Measurements from ENCODE around the gene SPINK2. TPM values are rescaled to one million over a fixed set of nuclear protein-coding genes. Genes with fewer than 3 reads are reported as not detected.

SPINK2 gene
- polyA plus RNA-seq, 5 donors, result 0.31 to 0.65 (median 0.45) TPM; not detected in 2

- no peak for DNase-seq
These were observed 18.0 kb downstream of the SPINK2 start for GRCh38 chr4:56803471-56803870.

GRCh38 chr4:56799824-56800756, 21.4 kb downstream of the SPINK2 start:
- peak; percentile 83 to 90 for DNase-seq

DNA sequence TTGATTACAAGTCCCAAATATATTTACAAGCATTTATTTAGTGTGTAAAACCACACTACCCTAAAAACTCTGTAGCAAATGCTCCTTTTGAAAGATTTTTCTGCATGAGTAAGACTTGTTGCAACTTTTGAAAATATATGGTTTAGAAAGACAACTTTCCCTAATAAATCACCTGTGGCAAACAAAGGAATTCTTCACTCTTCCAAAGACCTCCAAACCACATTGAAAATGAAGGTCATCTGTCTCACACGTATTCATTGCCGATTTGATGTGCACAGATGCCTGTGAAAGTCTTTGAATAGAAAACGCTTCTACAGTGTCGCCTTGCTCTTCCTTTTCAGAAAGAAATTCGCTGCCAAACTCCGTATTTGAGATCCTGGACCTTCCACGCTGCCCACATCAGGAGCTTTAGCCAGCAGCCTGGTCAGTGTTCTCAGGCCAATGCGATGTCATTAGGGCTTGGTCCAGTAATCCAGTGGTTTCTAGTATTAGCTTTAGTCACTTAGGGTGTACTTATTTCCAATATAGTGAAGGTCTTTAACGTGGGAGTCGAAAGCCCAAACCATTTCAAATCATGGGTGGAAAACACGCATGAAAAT, 22.2 kb downstream of the SPINK2 start:
- no peak for DNase-seq

DNA sequence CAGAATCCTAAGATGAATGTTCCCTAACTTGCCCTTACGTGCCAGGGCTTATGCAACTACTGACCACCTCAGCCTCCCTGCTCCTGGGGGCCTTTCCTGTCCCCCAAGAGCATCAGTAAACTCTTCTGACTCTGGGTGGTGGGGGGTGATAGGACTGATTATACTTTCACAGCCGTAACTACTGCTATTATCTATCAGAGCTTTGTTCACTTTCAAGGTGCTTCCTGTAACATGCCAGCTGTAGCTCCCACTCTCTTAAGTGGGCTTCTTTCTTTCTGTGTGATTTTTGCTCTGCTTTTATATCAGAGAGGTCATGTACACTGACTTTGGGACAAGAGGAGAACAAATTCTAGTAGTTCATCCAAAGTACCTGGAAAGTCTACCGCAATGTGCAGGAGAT, 25.3 kb downstream of the SPINK2 start:
- DNase-seq, result no peak

DNA sequence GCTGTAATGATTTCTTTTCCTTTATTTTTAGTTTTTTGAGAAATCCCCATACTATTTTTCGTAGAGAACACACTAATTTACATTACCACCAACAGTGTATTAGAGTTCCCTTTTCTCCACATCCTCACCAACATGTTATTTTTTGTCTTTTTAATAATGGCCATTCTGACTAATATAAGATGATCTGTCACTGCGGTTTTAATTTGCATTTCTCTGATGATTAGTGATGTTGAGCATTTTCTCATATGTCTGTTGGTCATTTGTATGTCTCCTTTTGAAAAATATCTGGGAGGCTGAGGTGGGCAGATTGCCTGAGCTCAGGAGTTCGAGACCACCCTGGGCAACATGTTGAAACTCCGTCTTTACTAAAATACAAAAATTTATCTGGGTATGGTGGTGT, 30.2 kb downstream of the SPINK2 start:
- no peak for DNase-seq

DNA sequence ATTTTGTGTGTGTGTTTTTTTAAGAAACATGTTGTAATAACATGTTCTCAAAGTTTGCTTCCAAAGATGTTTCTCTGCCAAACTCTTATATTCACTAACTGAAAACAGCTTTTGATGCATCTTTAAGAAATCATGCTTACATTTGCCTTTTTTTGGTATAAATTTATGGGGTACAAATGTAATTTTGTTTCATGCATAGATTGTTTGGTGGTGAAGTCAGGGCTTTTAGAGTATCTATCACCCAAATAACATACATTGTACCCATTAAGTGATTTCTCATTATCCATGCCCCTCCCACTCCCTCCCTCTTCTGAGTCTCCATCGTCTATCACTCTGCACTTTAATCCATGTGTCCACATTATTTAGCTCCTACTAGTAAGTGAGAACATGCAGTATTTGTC, 30.8 kb downstream of the SPINK2 start:
- peak; percentile 49 to 63 for DNase-seq

DNA sequence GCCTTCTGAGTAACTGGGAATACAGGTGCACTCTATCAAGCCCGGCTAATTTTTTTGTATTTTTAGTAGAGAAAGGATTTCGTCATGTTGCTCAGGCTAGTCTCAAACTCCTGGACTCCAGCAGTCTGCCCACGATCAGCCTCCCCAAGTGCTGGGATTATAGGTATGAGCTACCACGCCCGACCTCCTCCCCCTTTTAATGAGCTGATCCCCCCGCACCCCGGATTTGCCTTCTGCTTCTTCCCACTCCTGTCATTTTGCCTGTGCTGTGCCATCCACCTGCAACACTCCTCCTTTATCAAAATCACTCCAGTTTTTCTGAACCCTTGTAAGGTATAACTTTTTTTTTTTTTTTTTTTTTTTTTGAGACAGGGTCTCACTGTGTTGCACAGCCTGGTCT, 33.4 kb downstream of the SPINK2 start:
- DNase-seq, result no peak

DNA sequence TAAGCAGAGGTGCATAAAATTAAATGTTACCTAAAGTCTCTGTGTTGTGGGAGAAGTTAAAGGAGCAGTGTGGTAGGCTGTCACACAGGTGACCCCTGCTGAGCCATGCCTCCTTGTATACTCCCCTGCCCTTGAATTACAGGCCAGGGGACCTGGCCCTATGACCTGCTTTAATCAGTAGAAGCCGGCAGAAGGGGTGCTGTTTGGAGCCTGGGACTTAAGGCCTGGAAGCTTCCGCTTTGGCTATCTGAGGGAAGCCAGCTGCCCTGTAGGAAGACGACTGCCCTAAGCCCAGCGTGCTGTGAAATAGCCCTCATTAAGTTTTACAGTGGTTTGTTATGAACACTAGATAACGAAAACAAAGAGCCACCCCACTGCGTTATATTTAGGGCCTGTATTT, 34.1 kb downstream of the SPINK2 start:
- peak; percentile 60 to 61 for DNase-seq

- peak; percentile 70 to 73 for DNase-seq
These were observed 34.5 kb downstream of the SPINK2 start for GRCh38 chr4:56786955-56787354.

GRCh38 chr4:56783986-56784385, 37.5 kb downstream of the SPINK2 start:
- DNase-seq, result no peak

DNA sequence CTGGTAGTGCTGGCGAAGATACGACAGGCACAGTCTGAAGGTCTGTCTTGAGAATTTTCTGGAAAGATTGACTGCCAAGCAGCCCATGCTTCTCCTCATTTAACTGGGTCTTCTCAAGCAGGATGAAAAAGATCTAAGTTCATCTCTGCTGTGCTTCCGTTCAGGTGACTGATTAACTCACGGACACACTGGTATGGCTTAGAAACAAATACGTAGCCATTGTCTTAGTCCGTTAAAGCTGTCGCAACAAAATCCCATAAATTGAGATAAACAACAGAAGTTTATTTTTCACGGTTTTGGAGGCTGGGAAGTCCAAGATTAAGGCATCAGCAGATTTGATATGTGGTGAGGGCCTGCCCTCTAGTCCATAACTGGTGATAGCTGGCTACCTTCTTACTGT, 39.5 kb downstream of the SPINK2 start:
- DNase-seq, result no peak

DNA sequence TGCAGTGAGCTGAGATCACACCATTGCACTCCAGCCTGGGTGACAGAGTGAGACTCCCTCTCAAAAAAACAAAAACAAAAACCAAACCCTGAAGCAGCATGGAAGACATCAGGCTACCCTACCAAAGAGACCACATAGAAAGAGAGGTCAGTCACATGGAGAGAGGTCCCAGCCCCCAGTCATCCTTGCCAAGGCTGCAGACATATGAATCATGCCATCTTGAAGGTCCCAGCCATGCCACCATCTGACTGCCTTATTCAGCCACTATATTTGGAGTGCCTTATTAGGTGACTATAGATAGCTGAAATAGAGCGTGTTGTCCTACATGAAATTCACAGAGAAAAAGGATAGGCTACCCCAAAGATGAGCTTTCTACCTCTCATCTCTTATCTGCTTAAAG, 48.2 kb downstream of the SPINK2 start:
- DNase-seq, result no peak

GRCh38 chr4:56772134-56772533, 49.4 kb downstream of the SPINK2 start:
- no peak for DNase-seq

- no peak for DNase-seq
These were observed 52.7 kb downstream of the SPINK2 start for GRCh38 chr4:56768763-56769162.

DNA sequence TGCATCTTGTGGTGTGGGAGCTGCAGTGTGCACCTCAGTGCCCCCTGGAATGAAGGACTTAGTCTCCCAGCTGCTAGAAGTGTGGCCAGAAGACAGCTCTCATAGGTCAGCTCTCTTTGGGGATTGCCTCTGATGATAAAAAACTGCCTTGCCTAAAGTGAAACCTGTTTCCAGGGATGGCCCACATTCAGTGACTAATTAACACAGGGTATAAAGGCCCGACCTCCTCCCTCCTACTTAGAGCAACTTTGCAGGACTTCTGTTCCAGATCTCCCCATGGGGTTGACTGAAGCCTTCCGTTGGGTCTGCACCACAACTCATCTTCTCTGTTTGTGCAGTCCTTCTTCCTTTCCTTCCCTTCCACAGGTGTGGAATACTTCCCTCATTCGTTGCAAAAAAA, 53.2 kb downstream of the SPINK2 start:
- no peak for DNase-seq

DNA sequence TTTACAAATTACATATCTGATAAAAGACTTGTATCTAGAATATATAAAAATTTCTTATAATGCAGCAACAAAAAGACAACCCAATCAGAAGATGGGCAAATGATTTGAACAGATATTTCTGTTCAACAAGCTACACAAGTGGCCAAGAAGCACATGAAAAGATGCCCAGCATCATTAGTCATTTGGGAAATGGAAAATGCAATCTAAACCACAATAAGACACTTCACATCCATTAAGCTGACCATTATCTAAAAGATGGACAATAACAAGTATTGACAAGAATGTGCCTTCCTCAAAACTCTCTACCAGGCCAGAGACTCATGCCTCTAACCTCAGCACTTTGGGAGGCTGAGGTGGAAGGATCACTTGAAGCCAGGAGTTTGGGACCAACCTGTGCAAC, 53.9 kb downstream of the SPINK2 start:
- DNase-seq, result no peak

DNA sequence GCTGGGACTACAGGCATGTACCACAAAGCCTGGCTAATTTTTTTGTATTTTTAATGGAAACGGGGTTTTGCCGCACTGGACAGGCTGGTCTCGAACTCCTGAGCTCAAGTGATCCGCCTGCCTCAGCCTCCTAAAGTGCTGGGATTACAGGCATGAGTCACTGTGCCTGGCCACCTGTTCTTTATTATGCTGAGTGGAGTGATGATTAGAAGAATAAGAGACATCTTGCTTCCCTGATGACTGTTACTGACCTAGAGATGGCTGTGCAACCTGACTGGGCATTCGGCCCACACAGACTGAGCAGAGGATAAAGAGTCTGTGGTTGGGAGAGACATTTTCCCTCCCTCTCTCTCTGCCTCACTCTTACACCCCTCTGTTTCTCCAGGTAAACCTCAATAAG, 56.7 kb downstream of the SPINK2 start:
- DNase-seq, result no peak

GRCh38 chr4:56764223-56764622, 57.3 kb downstream of the SPINK2 start:
- DNase-seq, result no peak

DNA sequence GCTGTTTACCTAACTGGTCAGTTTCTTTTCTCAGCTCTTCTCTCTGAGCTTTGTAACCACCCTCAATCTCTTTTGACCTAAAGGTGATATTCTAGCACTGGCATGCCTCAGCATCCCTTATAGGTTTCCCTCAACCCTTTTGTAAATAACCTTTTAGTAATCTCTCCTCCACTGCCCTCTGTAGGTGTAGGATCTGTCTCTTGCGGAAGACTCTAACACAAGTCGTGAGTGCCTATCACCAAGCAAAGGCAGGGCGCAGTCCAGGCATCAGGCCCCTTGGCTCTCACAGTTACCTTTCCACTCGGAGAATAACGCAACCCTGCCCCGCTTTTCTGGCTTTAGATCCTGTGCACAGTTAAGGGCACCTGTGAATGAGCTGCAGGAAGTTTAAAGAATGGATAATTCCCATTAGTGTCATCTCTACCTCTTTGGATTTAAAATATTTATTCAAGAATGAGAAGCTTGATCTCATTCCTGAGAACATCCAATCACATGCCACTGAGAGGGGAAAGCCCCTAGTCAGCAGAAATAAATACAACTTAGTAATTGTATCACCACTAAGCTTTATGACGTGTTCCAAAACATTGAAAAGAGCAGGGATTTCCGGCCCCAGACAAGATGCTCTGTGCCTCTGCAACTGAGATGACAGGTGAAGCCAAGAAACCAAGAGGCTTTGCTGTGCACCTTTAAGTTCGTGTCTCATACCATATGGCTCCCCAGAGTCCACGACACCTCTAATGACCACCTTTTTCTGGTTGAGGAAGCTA, 58.8 kb downstream of the SPINK2 start:
- DNase-seq, result no peak

- DNase-seq, result no peak
These were observed 61.3 kb downstream of the SPINK2 start for GRCh38 chr4:56760183-56760582.
